ENCODE measurements around the gene TTC12.

DNA sequence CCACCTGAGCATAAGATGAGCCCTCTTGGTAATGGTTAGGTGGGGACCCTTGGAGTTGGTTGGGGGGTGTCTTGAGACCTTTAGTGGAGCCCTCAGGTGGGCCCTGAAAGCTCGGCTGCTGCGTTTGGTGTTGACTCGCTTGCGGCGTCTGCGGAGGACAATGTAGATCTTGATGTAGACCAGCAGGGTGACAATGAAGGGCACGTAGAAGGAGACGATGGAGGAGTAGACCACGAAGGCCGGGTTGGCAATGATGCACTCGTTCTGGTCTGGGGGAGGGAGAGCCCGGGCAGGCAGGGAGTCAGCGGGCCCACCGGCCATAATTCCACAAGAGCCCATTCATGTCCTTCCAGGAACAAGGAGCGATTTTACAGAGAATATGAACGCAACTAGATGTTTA lies 101.0 kb downstream of the TTC12 start:
- TF ChIP-seq POLR2AphosphoS5 (IDR thresholded peaks at IDR 0.05; ENCODE audit: low read depth, low read length) (no peak), POLR2A (IDR thresholded peaks at IDR 0.05; ENCODE audit: low read depth, low read length) (no peak)

All from GM12892 (cell line).